Parathyroid adenoma (tissue), 2 donors: ENCODE data around the gene PALD1.
A peak's percentile ranks its signal among the peaks of the same experiment; 100 is the strongest.

Source experiments
- H2AFZ ChIP-seq: fragments of 300-600 bp; sonication (generic); one replicate; pipeline ENCODE4 v1.7.0; 2017; ENCODE audit warnings: antibody characterized with exemption, mild to moderate bottlenecking
- H3K27ac ChIP-seq: fragments of 300-600 bp; sonication (generic); one replicate; pipeline ENCODE4 v1.7.0; 2017
- H3K27me3 ChIP-seq: fragments of 300-600 bp; sonication (generic); one replicate; pipeline ENCODE4 v1.7.0; 2017; ENCODE audit warnings: low read length; ENCODE audit not compliant: control insufficient read depth, insufficient read depth
- H3K36me3 ChIP-seq: fragments of 300-600 bp; sonication (generic); one replicate; pipeline ENCODE4 v1.7.0; 2017; ENCODE audit warnings: low read length; ENCODE audit not compliant: control insufficient read depth, insufficient read depth
- H3K4me1 ChIP-seq: fragments of 300-600 bp; sonication (generic); one replicate; pipeline ENCODE4 v1.7.0; 2017; ENCODE audit warnings: control low read depth
- H3K4me2 ChIP-seq: fragments of 300-600 bp; sonication (generic); one replicate; pipeline ENCODE4 v1.7.0; 2017; ENCODE audit warnings: low read length
- H3K4me3 ChIP-seq: fragments of 300-600 bp; sonication (generic); one replicate; pipeline ENCODE4 v1.7.0; 2017; ENCODE audit warnings: low read depth, low read length
- H3K79me2 ChIP-seq: fragments of 300-600 bp; sonication (generic); one replicate; pipeline ENCODE4 v1.7.0; 2017; ENCODE audit warnings: control low read depth
- H3K9ac ChIP-seq: fragments of 300-600 bp; sonication (generic); one replicate; pipeline ENCODE4 v1.7.0; 2017; ENCODE audit warnings: mild to moderate bottlenecking
- H3K9me3 ChIP-seq: fragments of 300-600 bp; sonication (generic); one replicate; pipeline ENCODE4 v1.7.0; 2017; ENCODE audit warnings: low read length; ENCODE audit not compliant: control insufficient read depth
- CTCF ChIP-seq: fragments of 300-600 bp; sonication (generic); IDR thresholded peaks from one replicate; pipeline ENCODE4 v1.7.0; 2017; ENCODE audit warnings: antibody characterized with exemption, mild to moderate bottlenecking
- donor health status: primary hyperparathyroidism.

The PALD1 gene

GRCh38 chr10:70441161-70441894 lies 37.2 kb upstream of the PALD1 start, which contains the start of gene NODAL:
NODAL (minus strand) TSS chr10:70441681; CDS start chr10:70441667, 14 bp downstream.
- peaks cover 6% of the 10 kb centered on the region for H3K4me1 ChIP-seq
- H3K36me3 ChIP-seq, result no peaks in the 10 kb centered on the region
- peak within 1 kb of the TSS; percentile 28 for H3K4me2 ChIP-seq
- no peak for TF ChIP-seq CTCF
- H2AFZ ChIP-seq, result peak within 1 kb of the TSS; percentile 39
- no peak within 1 kb of the TSS for H3K27ac ChIP-seq
- no peaks in the 10 kb centered on the region for H3K9me3 ChIP-seq
- H3K4me3 ChIP-seq, result no peak within 1 kb of the TSS
- H3K9ac ChIP-seq, result no peak within 1 kb of the TSS
- H3K27me3 ChIP-seq, result no peaks in the 10 kb centered on the region
- no peaks in the 10 kb centered on the region for H3K79me2 ChIP-seq

GRCh38 chr10:70441895-70442309 lies 36.7 kb upstream of the PALD1 start:
- H3K4me3 ChIP-seq, result no peak overlapping the region
- no peak overlapping the region for H2AFZ ChIP-seq
- no peaks in the 10 kb centered on the region for H3K79me2 ChIP-seq
- H3K27ac ChIP-seq, result no peak overlapping the region
- H3K27me3 ChIP-seq, result no peaks in the 10 kb centered on the region
- no peaks in the 10 kb centered on the region for H3K36me3 ChIP-seq
- TF ChIP-seq CTCF, result no peak
- no peak overlapping the region for H3K9ac ChIP-seq
- H3K4me1 ChIP-seq, result peaks cover 6% of the 10 kb centered on the region
- H3K4me2 ChIP-seq, result no peak overlapping the region
- no peaks in the 10 kb centered on the region for H3K9me3 ChIP-seq

GRCh38 chr10:70442332-70442988 lies 36.1 kb upstream of the PALD1 start:
- no peak overlapping the region for H3K4me2 ChIP-seq
- peaks cover 6% of the 10 kb centered on the region for H3K4me1 ChIP-seq
- no peak overlapping the region for H2AFZ ChIP-seq
- H3K9ac ChIP-seq, result no peak overlapping the region
- H3K9me3 ChIP-seq, result no peaks in the 10 kb centered on the region
- H3K79me2 ChIP-seq, result no peaks in the 10 kb centered on the region
- no peak for TF ChIP-seq CTCF
- no peaks in the 10 kb centered on the region for H3K27me3 ChIP-seq
- no peaks in the 10 kb centered on the region for H3K36me3 ChIP-seq
- H3K4me3 ChIP-seq, result no peak overlapping the region
- H3K27ac ChIP-seq, result no peak overlapping the region

GRCh38 chr10:70444744-70445143 lies 33.8 kb upstream of the PALD1 start:
- Histone ChIP-seq H3K4me1 (peaks cover 6% of the 10 kb centered on the region), H3K36me3 (no peaks in the 10 kb centered on the region), H3K4me3 (no peak overlapping the region), H3K9me3 (no peaks in the 10 kb centered on the region), H2AFZ (no peak overlapping the region), H3K9ac (no peak overlapping the region), H3K27me3 (no peaks in the 10 kb centered on the region), H3K27ac (no peak overlapping the region), H3K79me2 (no peaks in the 10 kb centered on the region), H3K4me2 (no peak overlapping the region)
- no peak for TF ChIP-seq CTCF
